Measurements from ENCODE around the gene SLC12A4.

GRCh38 chr16:67924140-67924906 lies 44.1 kb downstream of the SLC12A4 start:
- no peak for TF ChIP-seq CTCF (IDR thresholded peaks at IDR 0.05)
- TF ChIP-seq EP300 (IDR thresholded peaks at IDR 0.05), result no peak
